Measurements from ENCODE around the gene ZNF277.

- TF ChIP-seq, protein P1, sequence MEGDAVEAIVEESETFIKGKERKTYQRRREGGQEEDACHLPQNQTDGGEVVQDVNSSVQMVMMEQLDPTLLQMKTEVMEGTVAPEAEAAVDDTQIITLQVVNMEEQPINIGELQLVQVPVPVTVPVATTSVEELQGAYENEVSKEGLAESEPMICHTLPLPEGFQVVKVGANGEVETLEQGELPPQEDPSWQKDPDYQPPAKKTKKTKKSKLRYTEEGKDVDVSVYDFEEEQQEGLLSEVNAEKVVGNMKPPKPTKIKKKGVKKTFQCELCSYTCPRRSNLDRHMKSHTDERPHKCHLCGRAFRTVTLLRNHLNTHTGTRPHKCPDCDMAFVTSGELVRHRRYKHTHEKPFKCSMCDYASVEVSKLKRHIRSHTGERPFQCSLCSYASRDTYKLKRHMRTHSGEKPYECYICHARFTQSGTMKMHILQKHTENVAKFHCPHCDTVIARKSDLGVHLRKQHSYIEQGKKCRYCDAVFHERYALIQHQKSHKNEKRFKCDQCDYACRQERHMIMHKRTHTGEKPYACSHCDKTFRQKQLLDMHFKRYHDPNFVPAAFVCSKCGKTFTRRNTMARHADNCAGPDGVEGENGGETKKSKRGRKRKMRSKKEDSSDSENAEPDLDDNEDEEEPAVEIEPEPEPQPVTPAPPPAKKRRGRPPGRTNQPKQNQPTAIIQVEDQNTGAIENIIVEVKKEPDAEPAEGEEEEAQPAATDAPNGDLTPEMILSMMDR (optimal IDR thresholded peaks at IDR 0.05 in 1 of 3, IDR thresholded peaks at IDR 0.05 in 1 of 3, conservative IDR thresholded peaks at IDR 0.05 in 1 of 3; ENCODE audit: extremely low read depth in 1 of 3, insufficient read depth in 2 of 3, low read length in 3 of 3), result no peak
- no peak for TF ChIP-seq EZH2 (IDR thresholded peaks at IDR 0.05; ENCODE audit: low read length)
Measured at GRCh38 chr7:112195717-112196116, 10.8 kb upstream of the ZNF277 start.
